ENCODE results near the gene PLEKHA6.
"Not testable (repeated sequence)": the region's sequence is repeated elsewhere in the genome, so short reads cannot be mapped to it uniquely, and the experiment has no call there.

The PLEKHA6 gene

GRCh38 chr1:204335085-204335484, 24.6 kb downstream of the PLEKHA6 start:
- DNase-seq: no peak

- no peak for DNase-seq
These were observed 25.3 kb downstream of the PLEKHA6 start for GRCh38 chr1:204334455-204334854.

GRCh38 chr1:204333427-204333826, 26.3 kb downstream of the PLEKHA6 start:
- DNase-seq: no peak

GRCh38 chr1:204331847-204332487, 27.8 kb downstream of the PLEKHA6 start:
- DNase-seq: no peak

GRCh38 chr1:204331275-204331674, 28.5 kb downstream of the PLEKHA6 start:
- DNase-seq: no peak

- not testable (repeated sequence) for DNase-seq
These were observed 31.9 kb downstream of the PLEKHA6 start for GRCh38 chr1:204327870-204328269.

- no peak for DNase-seq
These were observed 32.4 kb downstream of the PLEKHA6 start for GRCh38 chr1:204327359-204327758.

- DNase-seq: no peak
These were observed 32.9 kb downstream of the PLEKHA6 start for GRCh38 chr1:204326771-204327300.

- no peak for DNase-seq
These were observed 33.8 kb downstream of the PLEKHA6 start for GRCh38 chr1:204325944-204326343.

GRCh38 chr1:204323887-204324286, 35.8 kb downstream of the PLEKHA6 start:
- peak; percentile 61 for DNase-seq

GRCh38 chr1:204322339-204322868, 37.3 kb downstream of the PLEKHA6 start:
- DNase-seq: no peak

GRCh38 chr1:204321665-204322064, 38.1 kb downstream of the PLEKHA6 start:
- no peak for DNase-seq

- DNase-seq: no peak
These were observed 38.7 kb downstream of the PLEKHA6 start for GRCh38 chr1:204321051-204321450.

GRCh38 chr1:204320382-204320804, 39.3 kb downstream of the PLEKHA6 start:
- DNase-seq: no peak

- DNase-seq: peak; percentile 86
These were observed 40.3 kb downstream of the PLEKHA6 start for GRCh38 chr1:204319462-204319861.

- no peak for DNase-seq
These were observed 40.7 kb downstream of the PLEKHA6 start for GRCh38 chr1:204319027-204319426.

- DNase-seq: no peak
These were observed 41.4 kb downstream of the PLEKHA6 start for GRCh38 chr1:204318324-204318723.

- DNase-seq: no peak
These were observed 42.6 kb downstream of the PLEKHA6 start for GRCh38 chr1:204317170-204317569.

- no peak for DNase-seq
These were observed 43.6 kb downstream of the PLEKHA6 start for GRCh38 chr1:204316164-204316563.

GRCh38 chr1:204314893-204315658, 44.7 kb downstream of the PLEKHA6 start:
- no peak for DNase-seq

- no peak for DNase-seq
These were observed 45.4 kb downstream of the PLEKHA6 start for GRCh38 chr1:204314171-204314892.

- DNase-seq: no peak
These were observed 46.1 kb downstream of the PLEKHA6 start for GRCh38 chr1:204313675-204314074.

- not testable (repeated sequence) for DNase-seq
These were observed 48.8 kb downstream of the PLEKHA6 start for GRCh38 chr1:204310970-204311369.
